ENCODE data around the gene SLC19A3.
"Not testable (repeated sequence)": the region's sequence is repeated elsewhere in the genome, so short reads cannot be mapped to it uniquely, and the experiment has no call there.

Gene SLC19A3

GRCh38 chr2:227717687-227718567, at the start of gene SLC19A3:
TSS of gene SLC19A3 (minus strand) at chr2:227718028. CDS start at chr2:227702318, 15,710 bp downstream.
- peak in 1 of 3 experiments; percentile 4 for DNase-seq (ENCODE audit: low read depth in 3 of 3)

DNA sequence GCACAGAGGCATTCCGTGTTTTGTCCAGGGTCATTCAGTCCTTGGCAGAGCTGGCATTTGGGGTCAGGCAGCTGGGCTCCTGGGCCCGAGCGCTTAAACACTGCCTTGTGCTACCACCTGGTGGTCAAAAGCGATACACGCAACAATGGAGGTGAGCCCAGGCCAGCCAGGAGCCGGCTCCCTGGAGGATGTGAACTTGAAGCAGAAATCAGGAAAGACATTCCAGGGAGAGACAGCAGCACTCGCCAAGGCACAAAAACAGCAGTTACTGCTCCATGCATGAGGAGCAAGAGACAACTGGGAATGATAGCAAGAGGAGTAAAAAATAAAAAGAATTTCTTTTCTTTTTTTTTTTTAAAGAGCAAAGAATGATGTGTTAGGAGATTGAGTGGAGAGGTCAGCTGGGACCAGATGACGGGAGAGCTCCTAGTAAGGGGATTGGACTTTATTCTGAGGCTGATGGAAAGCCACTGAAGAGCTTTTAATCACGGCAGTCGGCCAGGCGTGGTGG, 48.6 kb upstream of the SLC19A3 start:
- DNase-seq (ENCODE audit: low read depth in 3 of 3), result peak; percentile 33 to 62 (median 39)

DNA sequence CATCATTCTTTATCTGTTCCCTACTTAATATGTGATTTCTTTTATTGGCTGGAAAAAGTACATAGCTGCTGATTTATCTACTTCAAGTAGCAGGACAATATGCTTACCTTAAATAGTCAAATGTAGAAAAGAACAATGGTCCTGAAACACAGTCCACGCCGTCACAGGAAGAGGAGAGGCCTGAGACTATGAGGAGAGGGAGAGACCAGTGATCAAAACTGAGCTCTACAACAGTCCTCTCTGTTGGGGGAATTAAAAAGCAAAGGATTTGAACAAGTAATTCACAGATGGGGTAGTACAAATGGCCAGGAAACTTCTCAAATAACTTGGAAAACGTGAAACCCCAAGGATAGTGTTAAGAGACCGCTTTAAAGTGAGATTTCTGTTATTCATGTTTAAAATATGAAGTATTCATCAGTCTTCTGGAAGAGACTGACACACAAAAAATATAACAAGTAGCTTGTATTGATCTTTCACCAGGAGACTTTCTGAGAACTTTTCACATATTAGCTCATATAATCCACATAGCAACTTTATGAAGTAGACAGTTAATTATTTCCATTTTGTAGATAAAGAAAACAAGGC, 48.1 kb upstream of the SLC19A3 start:
- DNase-seq (ENCODE audit: low read depth in 3 of 3), result no peak

DNA sequence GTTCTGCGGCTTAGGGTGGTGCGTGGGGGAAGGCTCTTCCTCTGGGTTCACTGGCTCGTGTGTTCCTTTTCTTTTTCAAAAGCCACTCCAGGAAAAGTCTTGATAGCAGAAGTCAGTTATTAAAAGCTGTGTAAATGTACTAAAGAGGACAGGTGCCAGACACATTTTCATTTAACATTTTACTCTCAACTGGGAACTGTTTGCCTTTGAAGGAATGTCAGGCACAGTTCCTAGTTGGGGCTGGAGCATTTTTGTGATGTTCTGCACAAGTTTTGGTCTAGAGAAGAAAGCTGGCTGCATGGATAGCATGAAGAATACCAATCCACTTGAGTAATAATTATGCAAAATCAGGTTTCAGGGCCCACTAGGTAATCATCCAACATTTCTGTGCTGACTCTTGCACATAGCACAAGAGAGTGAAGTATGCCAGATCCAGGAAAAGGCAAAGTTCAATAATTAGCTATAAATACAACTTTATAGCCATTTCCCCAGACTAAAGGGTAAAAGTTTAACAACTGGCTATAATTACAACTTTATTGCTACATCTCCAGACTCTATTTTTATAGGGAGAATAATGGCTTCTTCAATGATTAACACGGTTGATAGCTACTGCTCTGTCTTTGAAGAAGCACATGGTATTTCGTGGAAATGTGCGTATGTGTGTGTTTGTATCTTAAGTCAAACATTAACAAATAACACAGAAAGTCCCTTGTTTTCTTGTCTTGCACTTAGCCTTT, 44.1 kb upstream of the SLC19A3 start:
- DNase-seq (ENCODE audit: low read depth in 3 of 3), result no peak

DNA sequence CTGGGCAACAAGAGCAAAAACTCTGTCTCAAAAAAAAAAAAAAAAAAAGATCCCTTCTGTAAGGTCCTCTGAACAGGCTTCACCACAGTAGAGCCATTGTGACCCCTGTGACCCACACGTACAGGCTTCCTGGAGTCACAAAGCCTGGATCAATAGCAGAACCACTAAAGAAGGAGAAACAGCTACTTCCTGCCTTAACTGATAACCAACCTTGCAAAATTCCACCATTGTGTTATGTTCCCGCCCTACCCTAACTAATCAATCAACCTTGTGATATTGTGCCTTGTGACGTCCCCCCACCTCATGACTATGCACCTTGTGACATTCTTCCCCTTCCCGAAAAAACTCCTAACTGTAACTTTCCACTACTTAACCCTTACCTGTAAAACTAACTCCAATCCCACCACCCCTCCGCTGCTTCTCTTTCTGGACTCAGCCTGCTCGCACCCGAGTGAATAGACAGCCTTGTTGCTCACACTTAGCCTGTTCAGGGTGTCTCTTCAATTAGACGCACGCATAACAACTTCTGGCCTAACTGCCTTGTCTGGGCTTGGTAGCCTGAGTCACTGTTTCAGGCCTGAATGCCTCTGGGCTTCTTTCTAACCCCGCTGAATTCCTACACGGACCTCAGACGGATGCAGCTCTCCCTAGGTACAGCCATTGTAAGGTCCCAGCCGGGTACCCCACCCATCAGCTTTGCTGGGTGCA, 41.7 kb upstream of the SLC19A3 start:
- no peak for DNase-seq (ENCODE audit: low read depth in 3 of 3)

GRCh38 chr2:227756261-227756660, 38.4 kb upstream of the SLC19A3 start:
- not testable (repeated sequence) for DNase-seq (ENCODE audit: low read depth in 3 of 3)

- DNase-seq (ENCODE audit: low read depth in 3 of 3), result no peak
Measured at GRCh38 chr2:227748079-227748478, 30.3 kb upstream of the SLC19A3 start.

- no peak for DNase-seq (ENCODE audit: low read depth in 3 of 3)
Measured at GRCh38 chr2:227745594-227745993, 27.8 kb upstream of the SLC19A3 start, which contains the start of gene SCYGR8. TSS of gene SCYGR8 (plus strand) at chr2:227745894. CDS start at chr2:227745894, 0 bp downstream.

GRCh38 chr2:227740705-227741104, 22.9 kb upstream of the SLC19A3 start:
- not testable (repeated sequence) for DNase-seq (ENCODE audit: low read depth in 3 of 3)

GRCh38 chr2:227739351-227739750, 21.5 kb upstream of the SLC19A3 start:
- DNase-seq (ENCODE audit: low read depth in 3 of 3), result no peak

GRCh38 chr2:227728035-227728434, 10.2 kb upstream of the SLC19A3 start, which contains the start of gene SCYGR7:
TSS of gene SCYGR7 (plus strand) at chr2:227728335. CDS start at chr2:227728335, 0 bp downstream.
- DNase-seq (ENCODE audit: low read depth in 3 of 3), result no peak

- DNase-seq (ENCODE audit: low read depth in 3 of 3), result no peak
Measured at GRCh38 chr2:227724394-227725039, 6.7 kb upstream of the SLC19A3 start, which contains the start of gene SCYGR6. TSS of gene SCYGR6 (minus strand) at chr2:227724757. CDS start at chr2:227724757, 0 bp downstream.

GRCh38 chr2:227722821-227723220, 5.0 kb upstream of the SLC19A3 start:
- not testable (repeated sequence) for DNase-seq (ENCODE audit: low read depth in 3 of 3)

DNA sequence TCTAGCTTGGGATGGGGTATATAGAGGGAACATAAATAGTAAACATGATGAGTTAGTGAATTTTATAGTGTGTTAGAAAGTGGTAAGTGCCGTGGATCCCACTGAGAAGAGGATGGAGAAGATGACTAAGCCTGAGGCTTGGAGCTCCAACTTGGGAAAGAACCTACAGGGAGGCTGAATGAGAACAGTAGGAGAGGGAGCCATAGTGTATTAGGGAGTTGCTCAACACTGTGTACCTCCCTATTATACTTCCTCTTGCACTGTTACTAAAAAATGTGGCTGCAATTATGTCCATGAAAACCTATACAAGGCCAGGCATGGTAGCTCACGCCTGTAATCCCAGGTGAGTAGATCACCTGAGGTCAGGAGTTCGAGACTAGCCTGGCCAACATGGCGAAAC, 2.9 kb upstream of the SLC19A3 start:
- no peak for DNase-seq (ENCODE audit: low read depth in 3 of 3)

- DNase-seq (ENCODE audit: low read depth in 3 of 3), result no peak
Measured at GRCh38 chr2:227719641-227720040, 1.8 kb upstream of the SLC19A3 start.

GRCh38 chr2:227716501-227716900, 1.3 kb downstream of the SLC19A3 start:
- DNase-seq (ENCODE audit: low read depth in 3 of 3), result no peak

GRCh38 chr2:227713291-227713690, 4.5 kb downstream of the SLC19A3 start:
- no peak for DNase-seq (ENCODE audit: low read depth in 3 of 3)

DNA sequence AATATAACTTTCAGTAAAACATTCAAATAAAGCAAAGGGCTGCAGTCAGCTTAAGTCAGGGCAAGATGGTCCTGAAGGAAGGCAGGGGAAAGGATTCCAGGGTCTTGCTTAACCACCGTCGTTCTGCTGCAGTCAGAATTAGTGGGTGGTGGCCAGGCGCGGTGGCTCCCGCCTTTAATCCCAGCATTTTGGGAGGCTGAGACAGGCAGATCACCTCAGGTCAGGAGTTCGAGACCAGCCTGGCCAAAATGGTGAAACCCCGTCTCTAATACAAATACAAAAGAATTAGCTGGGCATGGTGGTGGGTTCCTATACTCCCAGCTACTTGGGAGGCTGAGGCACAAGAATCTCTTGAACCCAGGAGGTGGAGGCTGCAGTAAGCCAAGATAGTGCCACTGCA, 6.8 kb downstream of the SLC19A3 start:
- DNase-seq (ENCODE audit: low read depth in 3 of 3), result no peak

DNA sequence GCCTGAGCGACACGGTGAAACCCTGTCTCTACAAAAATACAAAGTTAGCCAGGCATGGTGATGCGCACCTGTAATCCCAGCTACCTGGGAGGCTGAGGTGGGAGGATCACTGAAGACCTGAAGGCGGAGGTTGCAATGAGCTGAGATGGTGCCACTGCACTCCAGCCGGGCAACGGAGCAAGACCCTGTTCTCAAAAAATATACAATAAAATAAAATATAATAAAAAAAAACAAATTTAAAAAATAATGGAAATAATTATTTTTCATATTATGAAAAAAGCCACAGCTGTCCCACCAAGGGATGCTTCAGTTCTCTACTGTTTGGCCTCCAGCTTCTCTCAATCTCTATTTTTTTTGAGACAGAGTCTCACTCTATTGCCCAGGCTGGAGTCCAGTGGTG, 10.4 kb downstream of the SLC19A3 start:
- no peak for DNase-seq (ENCODE audit: low read depth in 3 of 3)

DNA sequence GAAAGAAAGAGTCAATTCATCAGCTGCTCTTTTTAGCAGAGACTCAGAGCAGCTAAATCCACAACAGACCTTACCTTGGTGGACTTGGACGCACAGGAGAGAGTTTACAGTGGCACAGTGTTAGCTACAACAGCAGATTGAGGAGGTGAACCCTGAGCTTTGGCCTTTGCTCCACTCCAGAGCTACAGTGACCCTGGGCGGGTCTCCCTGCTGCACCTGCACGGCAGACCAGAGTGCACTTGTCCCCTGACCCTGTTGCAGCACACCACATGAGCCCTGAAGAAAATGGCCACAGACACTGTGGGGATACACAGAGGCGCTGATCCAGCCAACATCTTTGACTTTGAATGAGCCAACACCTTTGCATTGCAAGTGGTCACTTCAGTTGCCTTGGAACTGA, 11.0 kb downstream of the SLC19A3 start:
- DNase-seq (ENCODE audit: low read depth in 3 of 3), result no peak

- no peak for DNase-seq (ENCODE audit: low read depth in 3 of 3)
Measured at GRCh38 chr2:227703961-227704360, 13.9 kb downstream of the SLC19A3 start.

All from stimulated activated CD4-positive, alpha-beta T cell treated with anti-CD3 and anti-CD28 coated beads, TNF-alpha, amount 100 ng/mL, for 24 hours (primary cell).